CD4-positive, alpha-beta T cell treated with Interleukin-4 for 1 hour (primary cell): ENCODE data around the gene ECHS1.
"Not testable (repeated sequence)": the region's sequence is repeated elsewhere in the genome, so short reads cannot be mapped to it uniquely, and the experiment has no call there.

Experiments
- DNase-seq, 2 donors: peaks; one replicate each; pipeline ENCODE4 v3.0.0-alpha.2; 2020 to 2022

Gene ECHS1

DNA sequence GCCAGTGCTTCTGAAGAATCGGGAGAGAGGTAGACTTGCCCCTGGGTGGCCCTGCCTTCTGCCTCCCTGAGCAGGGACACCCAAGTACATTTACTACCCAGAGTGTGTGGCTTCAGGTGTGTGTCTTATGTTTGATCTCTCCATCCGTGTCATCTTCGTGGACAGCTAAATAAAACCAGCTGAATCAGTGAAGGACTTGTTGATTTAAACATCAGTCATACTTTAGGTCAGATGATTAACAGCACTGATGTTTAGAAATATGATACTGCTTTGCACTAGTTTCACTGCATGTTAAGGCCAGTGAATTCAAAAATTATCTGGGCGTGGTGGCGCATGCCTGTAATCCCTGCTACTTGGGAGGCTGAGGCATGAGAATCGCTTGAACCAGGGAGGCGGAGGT lies 24.8 kb upstream of the ECHS1 start:
- no peak for DNase-seq

DNA sequence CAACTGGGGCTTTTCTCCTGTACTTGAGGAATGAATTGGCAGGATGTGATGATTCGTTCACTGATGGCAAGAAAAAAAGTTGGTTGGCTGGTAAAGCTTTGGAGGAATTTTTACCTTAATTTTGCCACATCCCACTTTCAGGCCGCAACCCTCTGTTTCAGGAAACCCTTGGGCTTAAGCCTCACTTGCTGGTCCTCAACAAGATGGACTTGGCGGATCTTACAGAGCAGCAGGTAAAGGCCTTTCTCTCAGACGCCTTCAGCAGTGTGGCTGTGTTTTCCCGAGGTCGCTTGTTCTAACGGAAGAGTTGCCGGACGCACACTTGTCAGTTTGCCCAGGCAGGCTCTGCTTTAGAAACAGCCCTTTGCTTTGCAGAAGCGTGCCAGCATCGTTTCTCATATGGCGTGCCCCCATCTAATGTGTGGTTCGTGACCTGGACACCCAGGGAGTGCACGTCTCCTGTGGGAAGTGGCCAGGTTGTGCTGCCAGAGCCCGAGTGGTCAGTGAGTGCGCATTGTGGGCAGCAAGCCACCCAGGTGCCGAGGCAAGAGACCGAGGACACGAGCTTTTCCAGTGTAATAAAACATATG lies 23.0 kb upstream of the ECHS1 start:
- no peak for DNase-seq

DNA sequence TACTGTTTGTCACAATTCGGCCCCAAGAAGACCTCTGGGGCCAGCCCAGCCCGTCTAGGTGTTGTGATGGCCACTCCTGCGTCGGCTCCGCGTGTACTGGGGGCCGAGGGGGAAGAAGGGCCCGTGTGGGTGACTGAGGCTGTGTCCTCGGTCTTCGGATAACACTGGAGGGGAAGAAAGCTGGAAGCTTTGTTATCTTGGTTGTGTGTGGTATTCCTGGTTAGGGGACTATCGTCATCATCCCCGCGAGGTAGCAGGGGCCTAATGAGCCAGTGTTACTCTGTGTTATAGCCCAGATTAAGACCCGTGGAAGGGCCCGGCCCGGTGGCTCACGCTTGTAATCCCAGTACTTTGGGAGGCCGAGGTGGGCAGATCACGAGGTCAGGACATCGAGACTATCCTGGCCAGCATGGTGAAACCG lies 21.7 kb upstream of the ECHS1 start:
- no peak for DNase-seq

DNA sequence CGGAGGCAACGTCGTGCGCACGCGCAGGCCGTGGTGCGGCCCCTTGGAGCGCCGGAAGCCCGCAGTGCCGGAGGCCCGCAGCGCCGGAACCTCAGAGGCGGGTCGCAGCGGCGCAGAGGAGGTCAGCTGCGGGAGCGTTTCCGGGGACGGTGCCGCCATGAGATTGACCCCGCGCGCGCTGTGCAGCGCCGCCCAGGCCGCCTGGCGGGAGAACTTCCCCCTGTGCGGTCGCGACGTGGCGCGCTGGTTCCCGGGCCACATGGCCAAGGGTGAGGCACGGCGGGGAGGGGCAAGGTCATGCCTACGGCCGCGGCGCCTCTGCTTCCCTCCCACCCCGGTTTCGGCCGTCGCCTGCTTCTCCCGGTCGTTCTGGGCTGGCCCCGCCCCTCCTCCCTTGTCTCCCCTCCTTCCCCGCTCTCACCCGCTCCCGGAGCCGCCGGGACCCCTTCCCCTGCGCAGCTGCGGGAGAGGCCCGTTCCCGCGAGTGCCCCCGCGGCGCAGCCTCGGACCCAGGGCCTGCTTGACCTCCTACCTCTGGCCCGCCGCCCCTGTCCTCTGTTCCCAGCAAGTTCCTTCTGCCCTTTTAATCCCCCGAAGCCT lies 21.0 kb upstream of the ECHS1 start, which contains the start of gene MTG1:
MTG1 (plus strand) TSS at position 94 of the 600 bp plus-strand sequence; CDS start at position 158, 64 bp downstream.
- peak; percentile 93 for DNase-seq

DNA sequence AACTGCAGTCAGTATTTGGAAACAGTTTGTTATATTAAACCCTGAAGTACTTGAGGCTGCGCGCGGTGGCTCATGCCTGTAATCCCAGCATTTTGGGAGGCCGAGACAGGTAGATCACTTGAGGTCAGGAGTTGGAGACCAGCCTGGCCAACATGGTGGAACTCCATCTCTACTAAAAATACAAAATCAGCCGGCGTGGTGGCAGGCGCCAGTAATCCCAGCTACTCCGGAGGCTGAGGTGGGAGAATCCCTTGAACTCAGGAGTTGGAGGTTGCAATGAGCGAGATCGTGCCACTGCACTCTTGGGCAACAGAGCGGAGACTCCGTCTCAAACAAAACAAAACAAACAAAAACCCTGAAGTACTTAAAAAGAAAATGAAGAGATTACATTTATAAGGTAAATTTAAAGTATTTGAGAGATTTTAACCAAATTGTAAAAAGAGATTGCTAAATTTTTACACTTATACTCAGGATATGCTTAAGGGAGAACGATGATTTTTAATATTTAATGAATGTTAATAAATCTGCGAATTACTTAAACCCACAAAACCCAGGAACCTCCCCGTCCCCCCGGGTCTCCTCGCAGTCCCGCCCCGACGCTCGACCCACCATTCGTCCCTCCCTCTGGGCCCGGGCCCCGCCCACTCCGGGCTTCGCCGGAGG lies 20.4 kb upstream of the ECHS1 start:
- no peak for DNase-seq

DNA sequence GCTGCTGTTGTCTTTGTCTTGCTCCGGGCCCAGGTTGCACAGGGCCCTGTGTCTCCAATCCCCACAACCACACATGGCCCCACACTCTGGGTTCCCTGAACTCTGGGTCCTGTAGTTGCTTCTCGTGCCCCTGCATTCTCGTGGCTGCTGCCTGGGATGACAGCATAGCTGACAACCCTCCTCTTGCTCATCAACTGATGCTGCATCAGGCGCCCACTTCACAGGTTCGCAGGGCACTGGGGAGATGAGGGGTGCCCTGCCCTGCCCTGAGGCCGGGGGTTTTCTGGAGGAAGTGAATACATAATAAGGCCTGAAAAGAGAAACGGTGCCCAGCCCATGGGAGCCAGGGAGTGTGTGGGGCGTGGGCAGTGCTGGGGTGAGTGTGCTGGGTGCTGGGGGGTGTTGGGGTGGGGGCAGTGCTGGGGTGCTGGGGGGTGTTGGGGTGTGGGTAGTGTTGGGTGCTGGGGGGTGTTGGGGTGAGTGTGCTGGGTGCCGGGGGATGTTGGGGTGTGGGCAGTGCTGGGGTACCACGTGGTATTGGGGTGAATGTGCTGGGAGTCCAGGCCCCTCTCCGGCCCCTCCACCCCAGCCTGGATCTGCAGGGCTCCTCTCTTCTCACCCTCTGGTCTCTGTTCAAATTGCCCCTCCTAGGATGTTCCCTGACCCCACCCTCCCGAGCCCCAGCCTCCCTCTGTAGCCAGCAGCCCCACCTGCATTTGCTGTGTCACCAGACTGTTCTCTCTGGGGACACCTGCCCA lies 18.8 kb upstream of the ECHS1 start:
- DNase-seq: peak in 1 of 2 donors; percentile 21

DNA sequence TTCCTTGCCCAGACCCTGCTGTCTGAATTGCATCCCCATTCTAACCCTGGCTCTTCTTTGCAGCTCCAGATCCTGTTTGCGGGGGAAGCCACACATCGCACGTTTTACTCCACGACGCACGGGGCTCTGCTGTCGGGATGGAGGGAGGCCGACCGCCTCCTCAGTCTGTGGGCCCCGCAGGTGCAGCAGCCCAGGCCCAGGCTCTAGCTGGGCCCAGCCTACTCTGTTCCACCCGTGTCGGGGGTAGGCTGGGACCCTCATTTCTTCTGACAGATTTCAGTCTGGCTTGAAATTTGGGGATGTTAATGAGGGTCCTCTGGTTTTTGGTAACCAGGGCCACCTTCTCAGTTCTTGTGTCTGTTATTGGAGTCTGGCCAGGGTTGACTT lies 18.1 kb upstream of the ECHS1 start:
- no peak for DNase-seq

DNA sequence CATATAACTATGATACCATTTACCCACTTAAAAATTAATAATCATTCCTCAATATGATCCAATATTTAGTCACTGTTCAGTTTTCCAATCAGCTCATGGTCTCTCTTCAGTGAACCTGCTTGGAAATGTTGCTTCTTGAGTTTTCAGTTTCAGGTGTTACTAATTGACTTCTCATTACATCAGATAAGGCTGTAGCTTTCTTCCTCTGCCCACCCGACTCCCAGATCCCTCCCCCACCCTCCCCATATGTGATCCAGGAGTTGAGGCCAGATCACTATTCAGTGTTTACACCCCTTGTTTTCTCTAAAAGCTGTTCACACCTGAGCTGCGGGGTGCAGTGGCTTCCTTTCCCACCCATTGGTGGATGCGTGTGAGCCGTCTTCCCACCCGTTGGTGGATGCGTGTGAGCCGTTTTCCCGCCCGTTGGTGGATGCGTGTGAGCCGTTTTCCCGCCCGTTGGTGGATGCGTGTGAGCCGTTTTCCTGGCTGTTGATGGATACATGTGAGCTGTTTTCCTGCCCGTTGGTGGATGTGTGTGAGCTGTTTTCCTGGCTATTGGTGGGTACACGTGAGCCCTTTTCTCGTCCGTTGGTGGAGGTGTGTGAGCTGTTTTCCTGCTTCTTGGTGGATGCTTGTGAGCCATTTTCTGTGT lies 17.6 kb upstream of the ECHS1 start:
- no peak for DNase-seq

DNA sequence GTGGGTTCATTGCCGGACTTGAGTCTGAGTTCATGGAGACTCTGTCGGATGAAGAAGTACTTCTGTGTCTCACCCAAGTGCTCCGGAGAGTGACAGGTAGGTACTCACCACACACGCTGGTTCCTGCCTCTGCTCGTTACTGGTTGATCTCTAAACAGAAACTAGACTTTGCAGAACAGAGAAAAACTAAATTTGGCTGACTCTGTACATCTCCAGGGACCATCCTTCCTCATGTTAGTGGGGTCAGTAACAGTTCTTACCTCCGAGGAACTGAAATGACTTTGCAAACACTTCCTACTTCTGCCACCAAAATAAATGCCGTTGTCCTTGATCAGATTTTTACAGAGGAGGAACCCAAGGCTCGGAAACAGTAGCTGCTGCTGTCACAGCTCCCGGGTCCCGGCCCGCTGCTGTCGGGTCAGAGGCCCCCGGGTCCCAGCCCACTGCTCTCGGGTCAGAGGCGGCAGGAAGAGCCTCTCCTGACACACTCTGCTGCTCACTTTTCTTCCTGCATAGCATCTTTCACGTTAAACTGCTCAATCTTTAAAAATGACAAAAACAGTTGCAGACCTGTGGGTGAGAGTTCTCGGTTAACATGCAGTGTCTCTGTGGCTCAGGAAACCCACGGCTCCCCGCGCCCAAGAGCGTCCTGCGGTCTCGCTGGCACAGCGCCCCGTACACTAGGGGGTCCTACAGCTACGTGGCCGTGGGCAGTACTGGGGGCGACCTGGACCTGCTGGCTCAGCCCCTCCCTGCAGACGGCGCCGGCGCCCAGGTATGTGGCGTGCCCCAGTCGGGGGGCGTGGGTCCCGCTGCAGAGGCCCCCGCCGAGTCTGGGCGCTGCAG lies 16.0 kb upstream of the ECHS1 start:
- DNase-seq: peak; percentile 58 to 76

DNA sequence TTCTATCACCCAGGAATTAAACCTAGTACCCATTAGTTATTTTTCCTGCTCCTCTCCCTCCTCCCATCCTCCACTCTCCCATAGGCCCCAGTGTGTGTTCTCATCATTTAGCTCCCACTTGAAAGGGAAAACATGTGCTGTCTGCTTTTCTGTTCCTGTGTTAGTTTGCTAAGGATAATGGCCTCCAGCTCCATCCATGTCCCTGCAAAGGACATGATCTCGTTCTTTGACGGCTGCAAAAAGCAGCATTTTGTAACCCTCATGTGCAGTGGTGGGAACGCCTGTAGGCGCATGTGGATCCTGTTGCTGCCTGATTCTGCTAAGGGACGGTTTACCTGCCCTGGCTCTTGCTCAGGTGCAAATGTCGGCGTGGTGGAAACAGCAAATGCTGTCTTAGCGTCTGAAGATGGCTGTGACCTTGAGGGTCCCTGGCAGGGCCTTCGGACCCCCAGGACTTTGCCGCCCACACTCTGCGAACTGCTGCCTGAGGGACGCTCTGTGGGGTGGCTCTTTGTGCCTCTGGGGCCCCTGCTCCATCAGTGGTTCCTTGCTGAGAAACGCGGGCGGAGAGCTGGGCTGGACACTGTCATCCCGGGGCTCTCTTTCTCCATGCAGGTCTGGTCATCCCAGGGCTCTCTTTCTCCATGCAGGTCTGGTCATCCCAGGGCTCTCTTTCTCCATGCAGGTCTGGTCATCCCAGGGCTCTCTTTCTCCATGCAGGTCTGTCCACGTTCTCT lies 15.2 kb upstream of the ECHS1 start:
- no peak for DNase-seq

DNA sequence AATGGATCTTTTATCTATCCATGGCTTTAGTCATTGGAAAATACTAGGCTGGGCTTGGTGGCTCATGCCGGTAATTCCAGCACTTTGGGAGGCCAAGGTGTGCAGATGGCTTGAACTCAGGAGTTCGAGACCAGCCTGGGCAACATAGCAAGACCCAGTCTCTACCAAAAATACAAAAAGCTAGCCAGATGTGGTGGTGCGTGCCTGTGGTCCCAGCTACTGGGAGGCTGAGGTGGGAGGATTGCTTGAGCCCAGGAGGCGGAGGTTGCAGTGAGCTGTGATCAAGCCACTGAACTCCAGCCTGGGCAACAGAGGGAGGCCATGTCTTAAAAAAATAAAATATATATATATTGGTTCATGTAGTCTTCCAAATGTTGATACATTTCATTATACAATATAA lies 13.8 kb upstream of the ECHS1 start:
- DNase-seq: not testable (repeated sequence)

DNA sequence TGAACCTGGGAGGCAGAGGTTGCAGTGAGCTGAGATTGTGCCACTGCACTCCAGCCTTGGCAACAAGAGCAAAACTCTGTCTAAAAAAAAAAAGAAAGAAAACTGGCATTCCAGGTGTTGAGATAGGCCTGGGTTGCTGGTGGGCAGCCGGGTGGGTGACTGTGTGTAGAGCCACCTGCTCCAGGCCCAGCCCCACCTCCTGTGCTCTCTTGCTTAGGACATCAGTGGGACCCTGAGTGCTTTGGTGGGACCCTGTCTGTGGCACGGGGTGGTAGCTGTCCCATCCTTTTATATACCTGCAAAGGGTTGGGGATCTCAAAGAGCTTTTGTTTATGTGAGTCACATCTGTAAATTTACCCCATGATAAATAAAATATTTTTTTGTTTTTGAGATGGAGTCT lies 12.1 kb upstream of the ECHS1 start:
- no peak for DNase-seq

DNA sequence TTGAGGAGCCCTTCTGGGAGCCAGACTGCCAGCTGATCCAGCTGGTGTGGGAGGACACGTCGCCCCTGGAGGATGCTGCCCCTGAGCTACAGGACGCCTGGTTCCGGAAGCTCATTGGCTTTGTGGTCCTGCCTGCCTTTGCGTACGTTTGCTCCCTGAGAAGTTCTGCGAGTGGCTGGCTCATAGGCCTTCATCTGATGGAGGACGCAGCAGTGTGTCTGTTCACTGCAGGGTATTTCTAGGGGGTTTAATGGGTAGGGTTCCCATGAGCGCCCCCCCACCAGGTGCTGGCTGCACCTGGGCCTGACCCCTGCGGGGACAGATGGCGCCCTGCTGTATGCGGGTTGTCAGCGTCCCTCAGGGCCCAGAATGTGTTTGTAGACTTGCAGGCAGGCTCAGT lies 10.9 kb upstream of the ECHS1 start:
- DNase-seq: no peak

DNA sequence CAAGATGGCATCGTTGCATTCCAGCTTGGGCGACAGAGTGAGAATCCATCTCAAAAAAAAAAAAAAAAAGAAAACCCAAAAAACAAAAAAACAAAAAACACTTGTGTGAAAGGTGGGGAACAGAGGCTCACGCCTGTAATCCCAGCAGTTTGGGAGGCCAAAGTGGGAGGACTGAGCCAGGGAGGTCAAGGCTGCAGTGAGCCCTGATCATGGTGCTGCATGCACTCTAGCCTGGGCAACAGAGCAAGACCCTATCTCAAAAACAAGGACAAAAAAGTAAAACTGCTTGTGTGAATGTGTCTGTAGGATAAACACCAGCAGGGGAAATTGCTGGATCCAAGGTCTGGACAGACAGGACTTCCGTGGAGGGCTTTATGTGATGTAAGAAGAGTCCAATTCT lies 10.4 kb upstream of the ECHS1 start:
- no peak for DNase-seq

DNA sequence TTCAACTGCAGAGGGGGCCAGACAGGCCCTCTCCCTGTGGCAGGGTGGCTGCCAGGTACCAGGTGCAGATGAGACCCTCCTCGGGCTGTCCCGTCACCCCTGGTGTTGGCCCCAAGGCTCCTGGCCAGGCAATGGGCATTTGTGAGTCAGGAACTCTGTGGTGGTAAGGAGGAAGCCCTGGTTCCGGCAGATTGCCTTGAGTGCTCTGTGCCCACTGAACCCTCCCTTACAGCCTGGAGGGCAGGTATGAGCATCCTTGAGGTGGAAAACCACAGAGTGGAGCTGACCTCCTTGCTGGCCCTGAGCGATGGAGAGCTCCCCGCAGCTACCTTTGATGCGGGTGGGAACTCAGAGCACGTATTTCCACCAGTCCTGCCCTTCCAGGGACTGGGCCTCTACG lies 7.9 kb upstream of the ECHS1 start:
- no peak for DNase-seq

DNA sequence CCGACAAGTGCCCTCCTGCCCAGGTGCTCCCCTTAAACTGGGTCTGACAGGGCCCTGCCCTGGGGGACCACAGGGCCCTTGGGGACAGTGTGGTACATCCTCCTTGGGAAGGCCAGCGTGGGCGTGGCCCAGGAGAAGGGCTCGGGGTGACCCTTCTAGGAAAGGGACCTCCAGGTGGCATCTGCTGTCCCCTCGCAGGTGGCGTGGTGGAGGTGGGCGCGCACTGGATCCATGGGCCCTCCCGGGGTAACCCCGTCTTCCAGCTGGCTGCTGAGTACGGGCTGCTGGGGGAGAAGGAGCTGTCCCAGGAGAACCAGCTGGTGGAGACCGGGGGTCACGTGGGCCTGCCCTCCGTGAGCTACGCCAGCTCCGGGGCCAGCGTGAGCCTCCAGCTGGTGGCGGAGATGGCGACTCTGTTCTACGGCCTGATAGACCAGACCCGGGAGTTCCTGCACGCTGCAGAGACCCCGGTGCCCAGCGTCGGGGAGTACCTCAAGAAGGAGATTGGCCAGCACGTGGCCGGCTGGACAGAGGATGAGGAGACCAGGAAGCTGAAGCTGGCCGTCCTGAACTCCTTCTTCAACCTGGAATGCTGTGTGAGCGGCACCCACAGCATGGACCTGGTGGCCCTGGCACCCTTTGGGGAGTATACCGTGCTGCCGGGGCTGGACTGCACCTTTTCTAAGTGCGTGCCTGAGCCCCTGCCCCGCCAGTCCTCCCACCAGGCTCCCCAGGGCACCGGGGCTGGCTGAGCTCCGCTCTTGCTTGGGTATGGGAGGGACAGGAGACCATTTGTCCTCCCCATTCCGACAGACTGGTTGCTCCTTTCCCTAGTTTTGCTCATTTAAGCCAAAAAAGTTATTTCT lies 6.9 kb upstream of the ECHS1 start:
- no peak for DNase-seq

DNA sequence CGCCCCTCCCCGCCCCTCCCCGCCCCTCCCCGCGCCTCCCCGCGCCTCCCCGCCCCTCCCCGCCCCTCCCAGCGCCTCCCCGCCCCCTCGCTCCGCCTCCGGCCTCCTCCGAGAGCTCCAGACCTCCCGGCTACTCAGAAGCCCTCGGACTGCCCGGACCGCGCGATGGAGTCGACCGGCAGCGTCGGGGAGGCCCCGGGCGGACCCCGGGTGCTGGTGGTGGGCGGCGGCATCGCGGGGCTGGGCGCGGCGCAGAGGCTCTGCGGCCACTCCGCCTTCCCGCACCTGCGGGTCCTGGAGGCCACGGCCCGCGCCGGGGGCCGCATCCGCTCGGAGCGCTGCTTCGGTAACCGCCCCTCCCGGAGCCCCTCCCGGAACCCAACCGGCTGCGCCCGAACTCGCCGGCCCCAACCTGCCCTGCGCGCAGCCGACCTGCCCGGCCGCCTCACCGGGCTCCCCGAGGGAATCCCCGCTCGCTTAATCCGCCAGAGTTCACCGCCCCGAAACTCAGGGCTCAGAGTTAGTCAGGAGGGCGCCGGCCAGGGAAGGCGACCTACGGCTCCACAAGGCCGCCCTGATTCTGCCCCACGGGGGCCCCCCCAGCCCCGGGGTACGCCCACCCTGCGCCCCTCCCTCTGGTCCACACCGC lies 6.1 kb upstream of the ECHS1 start, which contains the start of gene PAOX:
PAOX (plus strand) TSS at position 111 of the 649 bp plus-strand sequence; CDS start at position 166, 55 bp downstream.
- peak; percentile 63 to 69 for DNase-seq

DNA sequence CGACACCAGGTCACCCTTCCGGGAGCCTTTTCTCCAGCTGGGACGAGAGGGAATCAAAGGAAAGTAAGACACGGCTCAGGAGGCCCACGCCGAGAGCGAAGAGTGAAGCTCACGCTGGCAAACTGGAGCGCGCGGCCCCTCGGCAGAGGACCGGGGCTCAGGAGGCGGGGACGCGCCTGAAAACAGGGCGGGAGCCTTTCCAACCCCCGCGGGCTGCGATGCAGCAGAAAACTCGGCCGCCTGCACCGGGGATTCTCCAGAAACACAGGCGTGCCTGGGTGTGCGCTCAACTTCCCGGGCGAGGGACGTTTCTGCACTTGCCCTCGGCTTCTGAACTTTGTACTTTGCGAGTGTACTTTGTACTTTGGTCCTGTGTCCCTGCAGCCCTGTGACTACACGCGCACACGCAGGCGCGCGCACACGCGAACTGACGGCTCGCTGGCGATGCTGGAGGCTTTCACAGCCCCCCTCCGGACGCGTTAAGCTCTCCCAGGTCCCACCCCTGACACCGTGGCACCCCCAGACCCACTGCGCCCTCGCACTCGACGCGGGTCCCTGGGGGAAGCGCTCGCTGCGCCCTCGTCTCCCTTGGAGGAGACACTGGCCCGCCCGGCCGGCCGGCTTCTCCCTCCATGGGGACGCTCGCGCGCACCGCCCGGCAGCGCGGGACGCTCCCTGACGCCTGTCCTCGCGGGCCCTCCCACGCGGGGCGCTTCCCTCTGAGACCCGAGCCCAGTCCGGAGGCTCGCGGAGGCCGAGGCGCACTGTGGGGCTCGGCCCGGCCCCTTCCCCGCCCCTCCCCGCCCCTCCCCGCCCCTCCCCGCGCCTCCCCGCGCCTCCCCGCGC lies 5.3 kb upstream of the ECHS1 start:
- DNase-seq: peak; percentile 47 to 63

DNA sequence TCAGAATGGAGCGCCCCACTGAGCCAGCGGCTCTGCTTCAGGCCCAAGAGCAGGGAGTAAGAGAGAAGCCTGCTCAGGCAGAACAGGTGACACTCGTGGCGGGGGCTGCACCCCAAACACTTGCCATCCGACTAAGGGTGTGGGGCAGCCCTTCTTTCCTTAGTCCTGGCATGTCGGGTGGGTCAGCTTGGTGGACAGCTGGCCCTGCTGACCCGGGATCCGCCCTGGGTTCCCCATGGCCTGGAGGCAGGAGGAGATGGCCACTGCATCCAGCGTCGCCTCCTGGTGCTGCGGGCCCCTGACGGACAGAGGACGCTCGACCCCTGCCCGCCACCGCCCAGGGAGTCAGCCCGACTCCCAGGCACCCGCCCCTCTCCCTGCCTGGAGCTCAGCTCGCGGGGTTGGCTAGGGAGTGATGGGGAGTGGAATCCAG lies 4.7 kb upstream of the ECHS1 start:
- DNase-seq: no peak
